ENCODE measurements around the gene ZNF836.

The ZNF836 gene

GRCh38 chr19:52188822-52189734 lies 17.7 kb upstream of the ZNF836 start:
- DNase-seq (ENCODE audit: low read depth) = no peak

GRCh38 chr19:52187407-52187806 lies 16.0 kb upstream of the ZNF836 start:
- no peak for DNase-seq (ENCODE audit: low read depth)

GRCh38 chr19:52176574-52176973 lies 5.2 kb upstream of the ZNF836 start:
- no peak for DNase-seq (ENCODE audit: low read depth)

- DNase-seq (ENCODE audit: low read depth) = no peak
Measured at GRCh38 chr19:52172347-52172746, 926 bp upstream of the ZNF836 start.

- no peak for DNase-seq (ENCODE audit: low read depth)
Measured at GRCh38 chr19:52170863-52171320, 529 bp downstream of the ZNF836 start.

- no peak for DNase-seq (ENCODE audit: low read depth)
Measured at GRCh38 chr19:52170304-52170703, 1.1 kb downstream of the ZNF836 start.

GRCh38 chr19:52155596-52156359 lies 15.6 kb downstream of the ZNF836 start:
- no peak for DNase-seq (ENCODE audit: low read depth)

GRCh38 chr19:52148256-52148655 lies 23.2 kb downstream of the ZNF836 start:
- no peak for DNase-seq (ENCODE audit: low read depth)

GRCh38 chr19:52142001-52142595 lies 29.3 kb downstream of the ZNF836 start:
- DNase-seq (ENCODE audit: low read depth) = no peak

- no peak for DNase-seq (ENCODE audit: low read depth)
Measured at GRCh38 chr19:52141203-52141602, 30.2 kb downstream of the ZNF836 start.

GRCh38 chr19:52140032-52140710 lies 31.2 kb downstream of the ZNF836 start:
- DNase-seq (ENCODE audit: low read depth) = no peak

GRCh38 chr19:52139252-52140031 lies 32.0 kb downstream of the ZNF836 start, which contains the start of gene ZNF616:
Gene ZNF616 (minus strand): TSS chr19:52139938. CDS start chr19:52130512, 9,426 bp downstream.
- DNase-seq (ENCODE audit: low read depth) = peak; percentile 96

- no peak for DNase-seq (ENCODE audit: low read depth)
Measured at GRCh38 chr19:52138983-52139251, 32.5 kb downstream of the ZNF836 start.

- no peak for DNase-seq (ENCODE audit: low read depth)
Measured at GRCh38 chr19:52138278-52138982, 33.0 kb downstream of the ZNF836 start.

GRCh38 chr19:52120286-52120685 lies 51.1 kb downstream of the ZNF836 start:
- DNase-seq (ENCODE audit: low read depth) = no peak

- DNase-seq (ENCODE audit: low read depth) = no peak
Measured at GRCh38 chr19:52115526-52116053, 55.8 kb downstream of the ZNF836 start.

- DNase-seq (ENCODE audit: low read depth) = no peak
Measured at GRCh38 chr19:52114691-52115090, 56.7 kb downstream of the ZNF836 start.

- DNase-seq (ENCODE audit: low read depth) = no peak
Measured at GRCh38 chr19:52112624-52113023, 58.8 kb downstream of the ZNF836 start.

- no peak for DNase-seq (ENCODE audit: low read depth)
Measured at GRCh38 chr19:52110780-52111179, 60.6 kb downstream of the ZNF836 start.
